Upper lobe of left lung (tissue), 4 donors: Measurements from ENCODE around the gene NKX6-2.

Source experiments
- EP300 ChIP-seq, 4 donors: sonication (generic); formaldehyde crosslinking; IDR thresholded peaks; one replicate each; pipeline ENCODE4 v1.5.1; 2017; ENCODE audit warnings: antibody characterized with exemption in 4 of 4, control low read depth in 2 of 4
- POLR2A ChIP-seq, 4 donors: fragments of 450-650 bp; IDR thresholded peaks; one replicate each; pipeline ENCODE4 v1.5.1; 2016 to 2017; ENCODE audit warnings: antibody characterized with exemption in 4 of 4, mild to moderate bottlenecking in 2 of 4
- POLR2AphosphoS5 ChIP-seq, 2 donors: sonication (generic); formaldehyde crosslinking; IDR thresholded peaks; one replicate each; pipeline ENCODE4 v1.5.1; 2017; ENCODE audit warnings: antibody characterized with exemption in 2 of 2
- TF ChIP-seq, protein P1 (sequence below), 6 experiments: fragments of 450-650 bp in 4 of 6; fragments of 200-600 bp in 2 of 6; sonication (generic) in 2 of 6; IDR thresholded peaks; one replicate each; pipeline ENCODE4 v1.5.1; 2016 to 2019; ENCODE audit warnings: antibody characterized with exemption in 6 of 6

- TF ChIP-seq, protein P1, sequence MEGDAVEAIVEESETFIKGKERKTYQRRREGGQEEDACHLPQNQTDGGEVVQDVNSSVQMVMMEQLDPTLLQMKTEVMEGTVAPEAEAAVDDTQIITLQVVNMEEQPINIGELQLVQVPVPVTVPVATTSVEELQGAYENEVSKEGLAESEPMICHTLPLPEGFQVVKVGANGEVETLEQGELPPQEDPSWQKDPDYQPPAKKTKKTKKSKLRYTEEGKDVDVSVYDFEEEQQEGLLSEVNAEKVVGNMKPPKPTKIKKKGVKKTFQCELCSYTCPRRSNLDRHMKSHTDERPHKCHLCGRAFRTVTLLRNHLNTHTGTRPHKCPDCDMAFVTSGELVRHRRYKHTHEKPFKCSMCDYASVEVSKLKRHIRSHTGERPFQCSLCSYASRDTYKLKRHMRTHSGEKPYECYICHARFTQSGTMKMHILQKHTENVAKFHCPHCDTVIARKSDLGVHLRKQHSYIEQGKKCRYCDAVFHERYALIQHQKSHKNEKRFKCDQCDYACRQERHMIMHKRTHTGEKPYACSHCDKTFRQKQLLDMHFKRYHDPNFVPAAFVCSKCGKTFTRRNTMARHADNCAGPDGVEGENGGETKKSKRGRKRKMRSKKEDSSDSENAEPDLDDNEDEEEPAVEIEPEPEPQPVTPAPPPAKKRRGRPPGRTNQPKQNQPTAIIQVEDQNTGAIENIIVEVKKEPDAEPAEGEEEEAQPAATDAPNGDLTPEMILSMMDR (IDR thresholded peaks at IDR 0.05) = no peak
- no peak for TF ChIP-seq POLR2A (IDR thresholded peaks at IDR 0.05)
- no peak for TF ChIP-seq POLR2AphosphoS5 (IDR thresholded peaks at IDR 0.05)
- no peak for TF ChIP-seq EP300 (IDR thresholded peaks at IDR 0.05)
Observed at GRCh38 chr10:132798403-132798802, 12.5 kb upstream of the NKX6-2 start.
